Smooth muscle cell (in vitro differentiated cells): ENCODE data around the gene PARP8. TPM values are rescaled to one million over a fixed set of nuclear protein-coding genes. Genes with fewer than 3 reads are reported as not detected.

ENCODE experiments used
- DNase-seq: peaks from one replicate; lab custom pipeline; 2025; ENCODE audit not compliant: unreplicated experiment; lab: John Stamatoyannopoulos, UW
- H2AFZ ChIP-seq: fragments of 200-600 bp; sonication (generic); 2 replicates; pipeline ENCODE4 v1.6.0; 2016; ENCODE audit warnings: antibody characterized with exemption, low read depth, mild to moderate bottlenecking
- H3F3A ChIP-seq: fragments of 200-600 bp; sonication (generic); 2 replicates; pipeline ENCODE4 v1.6.0; 2017; ENCODE audit warnings: antibody characterized with exemption, low read depth
- H3K27ac ChIP-seq: fragments of 200-600 bp; sonication (generic); 2 replicates; pipeline ENCODE4 v1.5.1; 2016; ENCODE audit warnings: low read depth, mild to moderate bottlenecking
- H3K27me3 ChIP-seq: fragments of 200-600 bp; sonication (generic); 2 replicates; pipeline ENCODE4 v1.6.1; 2016; ENCODE audit warnings: low read depth, mild to moderate bottlenecking
- H3K36me3 ChIP-seq: fragments of 200-600 bp; sonication (generic); 2 replicates; pipeline ENCODE4 v1.5.1; 2016; ENCODE audit warnings: low read depth
- H3K4me1 ChIP-seq: fragments of 200-600 bp; sonication (generic); 2 replicates; pipeline ENCODE4 v1.5.1; 2016; ENCODE audit warnings: low read depth
- H3K4me2 ChIP-seq: fragments of 200-600 bp; sonication (generic); 2 replicates; pipeline ENCODE4 v1.6.0; 2016; ENCODE audit warnings: mild to moderate bottlenecking
- H3K4me3 ChIP-seq: fragments of 200-600 bp; sonication (generic); 2 replicates; pipeline ENCODE4 v1.5.1; 2016; ENCODE audit warnings: mild to moderate bottlenecking
- H3K79me2 ChIP-seq: fragments of 200-600 bp; sonication (generic); 2 replicates; pipeline ENCODE4 v1.6.0; 2016; ENCODE audit warnings: low read depth, mild to moderate bottlenecking
- H3K9ac ChIP-seq: fragments of 200-600 bp; sonication (generic); 2 replicates; pipeline ENCODE4 v1.6.0; 2016; ENCODE audit warnings: low read depth
- H3K9me3 ChIP-seq: fragments of 200-600 bp; sonication (generic); replicated peaks from 2 replicates; pipeline ENCODE4 v1.5.1; 2016; ENCODE audit warnings: low read depth
- H4K20me1 ChIP-seq: fragments of 200-600 bp; sonication (generic); 2 replicates; pipeline ENCODE4 v1.6.0; 2016; ENCODE audit warnings: low read depth
- CTCF ChIP-seq: fragments of 200-600 bp; sonication (generic); IDR thresholded peaks from 2 replicates; pipeline ENCODE4 v1.5.1; 2017; ENCODE audit warnings: borderline replicate concordance, mild to moderate bottlenecking, antibody characterized with exemption; ENCODE audit not compliant: insufficient read depth, poor library complexity, severe bottlenecking
- WGBS: methylation state at CpG from one replicate; pipeline ENCODE4 v1.1.7; 2016; ENCODE audit warnings: low lambda C conversion rate; 5-methylcytosine and 5-hydroxymethylcytosine counted together
- polyA plus RNA-seq: library from polyadenylated mRNA; unstranded; fragments of >200 nt; fragmentation: Nextera tagmentation; extraction: Ambion mirVana; gene quantifications from 2 replicates; pipeline ENCODE4 v1.2.1, GENCODE V29; 2016
- total RNA-seq: library from RNA; depleted of rRNA; stranded (reverse); fragments of >200 nt; gene quantifications from 2 replicates; pipeline ENCODE4 v1.2.3, GENCODE V29; 2014

Gene PARP8
- total and polyA plus RNA-seq, 2 experiments from 2014 or later, result 13.6 to 36.2 TPM

DNA sequence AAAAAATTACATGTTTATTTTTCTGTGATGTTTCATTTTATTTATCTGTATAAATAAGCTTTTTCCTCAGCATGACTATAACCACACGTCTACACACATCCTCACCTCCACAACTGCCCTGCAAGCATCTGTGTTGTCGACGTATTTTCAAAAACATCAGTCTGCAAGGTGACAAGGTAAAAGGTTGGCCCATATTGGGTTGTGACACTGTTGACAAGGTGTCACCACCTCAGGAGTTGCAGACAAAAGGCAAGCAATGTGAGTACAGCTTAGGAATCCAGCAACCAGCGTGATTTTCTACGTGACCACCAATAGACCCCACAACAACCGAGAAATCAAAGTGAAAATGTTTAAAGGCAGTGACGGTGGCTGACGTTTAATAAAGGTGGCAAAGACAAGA is 187.6 kb downstream of the PARP8 start:
- H3K27me3 ChIP-seq, result no peaks in the 10 kb centered on the region
- 90% methylated on average over 8 of the region's 8 CpGs for WGBS

DNA sequence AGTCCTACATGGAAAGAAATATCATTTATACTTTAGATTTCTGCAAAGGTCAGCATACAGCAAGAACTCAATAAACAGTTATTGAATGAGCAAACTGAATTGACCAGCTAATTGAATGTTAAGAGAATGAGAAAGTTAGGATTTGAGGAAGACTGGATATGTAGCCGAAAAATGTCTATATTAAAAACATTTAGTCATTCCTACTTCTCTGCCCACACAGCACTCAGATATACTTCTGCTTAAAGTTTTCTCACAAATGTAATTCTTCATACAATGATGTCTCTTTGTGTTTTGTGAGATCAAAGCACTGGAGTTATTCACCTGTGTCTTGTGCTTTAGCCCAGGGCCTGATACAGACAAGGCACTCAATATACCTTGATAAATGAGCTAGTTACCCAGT is 188.6 kb downstream of the PARP8 start:
- Histone ChIP-seq H3K4me2 (no peak overlapping the region), H3F3A (no peaks in the 10 kb centered on the region), H3K4me3 (no peak overlapping the region), H3K79me2 (no peaks in the 10 kb centered on the region), H4K20me1 (no peaks in the 10 kb centered on the region), H3K9ac (no peak overlapping the region), H3K4me1 (no peaks in the 10 kb centered on the region), H3K27ac (no peak overlapping the region), H3K36me3 (no peaks in the 10 kb centered on the region), H3K27me3 (no peaks in the 10 kb centered on the region), H3K9me3 (no peaks in the 10 kb centered on the region), H2AFZ (no peak overlapping the region)
- no peak for DNase-seq
- TF ChIP-seq CTCF, result no peak
- 91% methylated on average over 1 of the region's 1 CpG for WGBS

More for the DNA sequence above, 187.6 kb downstream of the PARP8 start:
- Histone ChIP-seq H3K9ac (no peak overlapping the region), H3K27ac (no peak overlapping the region), H3F3A (no peaks in the 10 kb centered on the region), H3K4me1 (no peaks in the 10 kb centered on the region), H4K20me1 (no peaks in the 10 kb centered on the region), H2AFZ (no peak overlapping the region), H3K36me3 (no peaks in the 10 kb centered on the region), H3K79me2 (no peaks in the 10 kb centered on the region), H3K4me3 (no peak overlapping the region), H3K9me3 (no peaks in the 10 kb centered on the region), H3K4me2 (no peak overlapping the region)
- no peak for TF ChIP-seq CTCF
- DNase-seq, result no peak

- Histone ChIP-seq H4K20me1 (no peaks in the 10 kb centered on the region), H3K9ac (no peak overlapping the region), H3K9me3 (no peaks in the 10 kb centered on the region), H2AFZ (no peak overlapping the region), H3K4me2 (no peak overlapping the region), H3K4me3 (no peak overlapping the region), H3K4me1 (no peaks in the 10 kb centered on the region), H3K79me2 (no peaks in the 10 kb centered on the region), H3F3A (no peaks in the 10 kb centered on the region), H3K36me3 (no peaks in the 10 kb centered on the region), H3K27me3 (no peaks in the 10 kb centered on the region), H3K27ac (no peak overlapping the region)
- TF ChIP-seq CTCF, result no peak
- 84% methylated on average over 3 of the region's 3 CpGs for WGBS
- DNase-seq, result no peak
Measured at GRCh38 chr5:50856401-50857119, 190.1 kb downstream of the PARP8 start.
